SK-N-SH (cell line): ENCODE measurements around the gene NOTCH3. TPM values are rescaled to one million over a fixed set of nuclear protein-coding genes. Genes with fewer than 3 reads are reported as not detected.
A peak's percentile ranks its signal among the peaks of the same experiment; 100 is the strongest.

ENCODE experiments used
- CTCF ChIA-PET: fragments of 300-600, 350-600 bp; formaldehyde crosslinking; extraction: SDS; loops from one replicate; lab custom pipeline; 2021; lab: Yijun Ruan, JAX
- POLR2A ChIA-PET: fragments of 350-600 bp; sonication (Branson Sonifier 250); formaldehyde crosslinking; extraction: SDS; loops from one replicate; lab custom pipeline; 2020; ENCODE audit warnings: antibody characterized with exemption, inconsistent platforms; lab: Yijun Ruan, JAX
- DNase-seq: peaks from one replicate; pipeline ENCODE4 v3.0.0; 2012
- H2AFZ ChIP-seq: fragments of 200-600 bp; sonication (generic); 2 replicates; pipeline ENCODE4 v1.8.1; 2016; ENCODE audit warnings: antibody characterized with exemption, mild to moderate bottlenecking, low read depth
- H3F3A ChIP-seq: fragments of 200-600 bp; sonication (generic); replicated peaks from 2 replicates; pipeline ENCODE3; 2016; ENCODE audit warnings: antibody characterized with exemption, mild to moderate bottlenecking; ENCODE audit not compliant: insufficient read depth
- H3K27ac ChIP-seq, 2 experiments: fragments of 200-500 bp in 1 of 2; fragments of 200-600 bp in 1 of 2; sonication (Bioruptor generic) in 1 of 2; sonication (generic), shearing (Covaris generic) in 1 of 2; 2 replicates each; pipeline versions ENCODE4 v1.5.1 to v1.6.1; 2014 to 2016; ENCODE audit warnings: low read depth in 2 of 2, inconsistent platforms in 1 of 2, low read length in 1 of 2, mild to moderate bottlenecking in 1 of 2, mixed read lengths in 1 of 2
- H3K27me3 ChIP-seq: fragments of 200-600 bp; sonication (generic), shearing (Covaris generic); 2 replicates; pipeline ENCODE4 v1.6.1; 2016; ENCODE audit warnings: mixed run types; ENCODE audit not compliant: insufficient read depth
- H3K36me3 ChIP-seq, 2 experiments: fragments of 200-500 bp in 1 of 2; fragments of 200-600 bp in 1 of 2; sonication (Bioruptor generic) in 1 of 2; sonication (generic) in 1 of 2; replicated peaks in 1 of 2; 2 replicates each; pipeline versions ENCODE3 to v1.5.1; 2014 to 2016; ENCODE audit warnings: low read length in 1 of 2, mild to moderate bottlenecking in 1 of 2; ENCODE audit not compliant: insufficient read depth in 2 of 2, control insufficient read depth in 1 of 2
- H3K4me1 ChIP-seq, 2 experiments: fragments of 200-500 bp in 1 of 2; fragments of 200-600 bp in 1 of 2; sonication (Bioruptor generic) in 1 of 2; sonication (generic), shearing (Covaris generic) in 1 of 2; 2 replicates each; pipeline versions ENCODE4 v1.5.1 to v1.6.1; 2014 to 2016; ENCODE audit warnings: low read depth in 1 of 2, low read length in 1 of 2, mixed run types in 1 of 2; ENCODE audit not compliant: insufficient read depth in 2 of 2, control insufficient read depth in 1 of 2
- H3K4me2 ChIP-seq: fragments of 200-600 bp; sonication (generic), shearing (Covaris generic); 2 replicates; pipeline ENCODE4 v1.6.1; 2017; ENCODE audit warnings: mixed run types
- H3K4me3 ChIP-seq, 2 experiments: fragments of 200-500 bp in 1 of 2; fragments of 200-600 bp in 1 of 2; sonication (Bioruptor generic) in 1 of 2; sonication (generic), shearing (Covaris generic) in 1 of 2; 2 replicates each; pipeline versions ENCODE4 v1.5.1 to v1.8.1; 2014 to 2016; ENCODE audit warnings: low read depth in 2 of 2, inconsistent platforms in 1 of 2, low read length in 1 of 2, mild to moderate bottlenecking in 1 of 2, mixed read lengths in 1 of 2, moderate library complexity in 1 of 2
- H3K79me2 ChIP-seq: fragments of 200-600 bp; sonication (generic); 2 replicates; pipeline ENCODE4 v1.8.1; 2017; ENCODE audit warnings: mild to moderate bottlenecking; ENCODE audit not compliant: insufficient read depth
- H3K9ac ChIP-seq: fragments of 200-600 bp; sonication (generic); 2 replicates; pipeline ENCODE4 v1.6.1; 2017; ENCODE audit warnings: mixed run types
- H3K9me2 ChIP-seq: fragments of 200-600 bp; sonication (generic); 2 replicates; pipeline ENCODE4 v1.6.1; 2017; ENCODE audit warnings: mixed run types
- H3K9me3 ChIP-seq: fragments of 200-600 bp; sonication (generic); 2 replicates; pipeline ENCODE4 v1.6.1; 2017; ENCODE audit warnings: mixed run types, mild to moderate bottlenecking, moderate library complexity
- H4K20me1 ChIP-seq: fragments of 200-600 bp; sonication (generic); 2 replicates; pipeline ENCODE4 v1.6.1; 2017; ENCODE audit warnings: mild to moderate bottlenecking, mixed run types; ENCODE audit not compliant: insufficient read depth
- EP300 ChIP-seq, 2 experiments: IDR thresholded peaks; 2 replicates each; pipeline versions ENCODE4 v1.4.0 to v1.6.1; 2012; ENCODE audit warnings: borderline replicate concordance in 1 of 2, low read depth in 1 of 2, low read length in 1 of 2
- EZH2phosphoT487 ChIP-seq: fragments of 200-600 bp; sonication (generic); IDR thresholded peaks from 2 replicates; pipeline ENCODE4 v1.6.1; 2017; ENCODE audit warnings: low read depth, mixed run types, mild to moderate bottlenecking, antibody characterized with exemption, moderate library complexity, borderline replicate concordance
- FOXM1 ChIP-seq: IDR thresholded peaks from 2 replicates; pipeline ENCODE4 v1.4.0; 2012; ENCODE audit warnings: low read depth, mild to moderate bottlenecking
- GABPA ChIP-seq: IDR thresholded peaks from 2 replicates; pipeline ENCODE4 v1.4.0; 2012; ENCODE audit warnings: low read depth, mild to moderate bottlenecking
- IRF3 ChIP-seq: fragments of 150-350 bp; IDR thresholded peaks from 2 replicates; pipeline ENCODE4 v1.6.1; 2016; ENCODE audit warnings: mild to moderate bottlenecking, low read depth, low read length
- MEF2A ChIP-seq: IDR thresholded peaks from 2 replicates; pipeline ENCODE4 v1.4.0; 2012; ENCODE audit warnings: low read depth, borderline replicate concordance
- NFIC ChIP-seq: IDR thresholded peaks from 2 replicates; pipeline ENCODE4 v1.4.0; 2012; ENCODE audit warnings: borderline replicate concordance
- POLR2AphosphoS5 ChIP-seq: IDR thresholded peaks from 2 replicates; pipeline ENCODE4 v1.6.1; 2012; ENCODE audit warnings: low read depth, low read length
- RAD21 ChIP-seq: IDR thresholded peaks from 2 replicates; pipeline ENCODE4 v1.6.1; 2012; ENCODE audit warnings: mild to moderate bottlenecking, low read length
- RCOR1 ChIP-seq: fragments of 150-350 bp; IDR thresholded peaks from 2 replicates; pipeline ENCODE4 v1.6.1; 2017; ENCODE audit warnings: antibody characterized with exemption, low read length
- REST ChIP-seq: IDR thresholded peaks from 2 replicates; pipeline ENCODE4 v1.6.1; 2012; ENCODE audit warnings: mild to moderate bottlenecking, low read depth, low read length, moderate library complexity
- RXRA ChIP-seq: IDR thresholded peaks from 2 replicates; pipeline ENCODE4 v1.4.0; 2012; ENCODE audit warnings: low read depth, mild to moderate bottlenecking, borderline replicate concordance
- SIN3A ChIP-seq: IDR thresholded peaks from 2 replicates; pipeline ENCODE4 v1.6.1; 2012; ENCODE audit warnings: low read depth, mild to moderate bottlenecking, low read length, moderate library complexity, borderline replicate concordance
- TAF1 ChIP-seq: IDR thresholded peaks from 2 replicates; pipeline ENCODE4 v1.6.1; 2012; ENCODE audit warnings: low read depth, mild to moderate bottlenecking, low read length, moderate library complexity, borderline replicate concordance
- TEAD4 ChIP-seq: IDR thresholded peaks from 2 replicates; pipeline ENCODE4 v1.4.0; 2012; ENCODE audit warnings: mild to moderate bottlenecking, borderline replicate concordance; ENCODE audit not compliant: insufficient read depth
- YY1 ChIP-seq: IDR thresholded peaks from 2 replicates; pipeline ENCODE4 v1.4.0; 2012; ENCODE audit warnings: low read depth, mild to moderate bottlenecking
- WGBS: methylation state at CpG from one replicate; pipeline ENCODE4 v1.1.6; 2017; ENCODE audit warnings: low lambda C conversion rate; 5-methylcytosine and 5-hydroxymethylcytosine counted together
- polyA plus RNA-seq, 3 experiments: library from polyadenylated mRNA; depleted of rRNA; stranded (reverse); fragments of >200 nt; gene quantifications; 2 replicates each; pipeline ENCODE4 v1.2.3, GENCODE V29; 2012
- TF ChIP-seq, protein P1 (sequence below): IDR thresholded peaks from 2 replicates; pipeline ENCODE4; 2012

The NOTCH3 gene
- polyA plus RNA-seq, 1 of the 3 experiments (the other 2 are of a cell fraction) = 7.0 TPM

DNA sequence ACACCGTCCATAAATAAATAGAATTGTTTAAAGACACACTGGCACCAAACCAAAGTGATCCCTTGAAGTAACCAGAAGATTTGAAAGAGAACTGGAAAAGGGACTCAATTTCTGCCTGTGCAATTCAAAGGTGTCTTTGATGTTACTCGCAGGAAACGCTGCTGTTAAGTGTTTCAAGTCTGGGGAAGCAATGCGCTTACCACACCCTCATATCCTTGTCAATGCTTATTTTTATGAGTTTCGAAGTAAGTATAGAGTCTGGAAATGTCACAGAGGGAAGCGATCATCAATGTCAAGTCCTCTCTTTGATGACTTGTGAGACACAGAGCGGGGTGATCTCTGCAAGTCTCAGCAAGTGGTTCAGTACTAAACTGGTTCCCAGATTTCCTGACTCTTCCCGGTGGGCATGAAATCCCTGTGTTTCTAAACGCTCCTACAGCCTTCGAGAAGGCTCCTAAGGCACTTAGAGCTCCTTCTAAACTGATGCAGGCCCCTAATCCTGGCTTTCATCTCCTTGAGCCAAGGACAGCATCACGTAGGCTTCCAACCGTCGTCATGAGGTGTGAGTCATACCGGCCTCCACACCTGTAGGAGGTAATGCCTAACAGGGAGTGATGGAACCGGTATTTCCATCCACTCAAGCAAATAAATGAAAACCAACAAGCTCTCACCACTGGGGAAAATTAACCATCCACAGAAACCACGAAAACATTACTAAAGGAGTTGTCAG lies 70.8 kb downstream of the NOTCH3 start:
- no peak for DNase-seq
- Histone ChIP-seq H2AFZ (peak overlapping the region; percentile 47; the same call in 1 of the 2 replicates), H3K9me2 (no peaks in the 10 kb centered on the region), H3K79me2 (peaks cover 2% of the 10 kb centered on the region; the same call in 1 of the 2 replicates), H3K27me3 (no peaks in the 10 kb centered on the region; the same call in none of the 2 replicates), H3K4me3 (no peak overlapping the region), H3F3A (peaks cover 5% of the 10 kb centered on the region), H3K27ac (no peak overlapping the region), H3K36me3 (no peaks in the 10 kb centered on the region), H3K4me1 (no peaks in the 10 kb centered on the region; a peak in 2 of 4 replicates), H3K9ac (no peak overlapping the region), H4K20me1 (no peaks in the 10 kb centered on the region), H3K4me2 (no peak overlapping the region), H3K9me3 (no peaks in the 10 kb centered on the region)
- ChIA-PET POLR2A (no interaction called here), CTCF (no interaction called here)
- no peak for TF ChIP-seq MEF2A
- no peak for TF ChIP-seq RXRA
- 39% methylated on average over 16 of the region's 16 CpGs for WGBS

- Histone ChIP-seq H2AFZ (no peak overlapping the region), H3K4me1 (peaks cover 0 to 16% of the 10 kb centered on the region in 2 experiments; a peak in 2 of 4 replicates), H3K27me3 (no peaks in the 10 kb centered on the region; the same call in 1 of the 2 replicates), H3K79me2 (peaks cover 19% of the 10 kb centered on the region; the same call in 1 of the 2 replicates), H3K27ac (no peak overlapping the region), H3K4me2 (no peak overlapping the region), H3K9me2 (no peaks in the 10 kb centered on the region), H3K9me3 (no peaks in the 10 kb centered on the region), H3F3A (peaks cover 5% of the 10 kb centered on the region), H3K4me3 (no peak overlapping the region), H4K20me1 (no peaks in the 10 kb centered on the region), H3K36me3 (no peaks in the 10 kb centered on the region), H3K9ac (no peak overlapping the region)
- WGBS = 52% methylated on average over 6 of the region's 6 CpGs
- ChIA-PET CTCF (interaction anchor here (0.8 to 1.1 kb wide), 2 partner anchors 36 to 554 kb away, joined by 3 to 4 read pairs; no protein-coding TSS in a partner anchor), POLR2A (no interaction called here)
- no peak for DNase-seq
- TF ChIP-seq EP300 (IDR thresholded peaks at IDR 0.05; ENCODE audit: borderline replicate concordance in 1 of 2, low read depth in 1 of 2, low read length in 1 of 2) = no peak
- no peak for TF ChIP-seq TAF1
- TF ChIP-seq RCOR1 = no peak
- no peak for TF ChIP-seq NFIC
- TF ChIP-seq YY1 = no peak
- no peak for TF ChIP-seq REST
- TF ChIP-seq TEAD4 = no peak
- no peak for TF ChIP-seq EZH2phosphoT487
- no peak for TF ChIP-seq FOXM1
- TF ChIP-seq RXRA = no peak
- no peak for TF ChIP-seq POLR2AphosphoS5
- TF ChIP-seq IRF3 = no peak
- TF ChIP-seq SIN3A = no peak
- TF ChIP-seq GABPA = no peak
- no peak for TF ChIP-seq RAD21
- TF ChIP-seq, protein P1, sequence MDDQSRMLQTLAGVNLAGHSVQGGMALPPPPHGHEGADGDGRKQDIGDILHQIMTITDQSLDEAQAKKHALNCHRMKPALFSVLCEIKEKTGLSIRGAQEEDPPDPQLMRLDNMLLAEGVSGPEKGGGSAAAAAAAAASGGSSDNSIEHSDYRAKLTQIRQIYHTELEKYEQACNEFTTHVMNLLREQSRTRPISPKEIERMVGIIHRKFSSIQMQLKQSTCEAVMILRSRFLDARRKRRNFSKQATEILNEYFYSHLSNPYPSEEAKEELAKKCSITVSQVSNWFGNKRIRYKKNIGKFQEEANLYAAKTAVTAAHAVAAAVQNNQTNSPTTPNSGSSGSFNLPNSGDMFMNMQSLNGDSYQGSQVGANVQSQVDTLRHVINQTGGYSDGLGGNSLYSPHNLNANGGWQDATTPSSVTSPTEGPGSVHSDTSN = no peak
Observed at GRCh38 chr19:15128162-15128770, 72.5 kb downstream of the NOTCH3 start.
